GM21367 (cell line): Measurements from ENCODE around the gene GDF10.

Experiments
- ATAC-seq: cut with Tn5 transposase; IDR thresholded peaks from one replicate; pipeline ENCODE4 v1.9.1; 2021; ENCODE audit not compliant: unreplicated experiment

Gene GDF10

GRCh38 chr10:47291682-47292081, 8.3 kb upstream of the GDF10 start:
- no peak for ATAC-seq

GRCh38 chr10:47294057-47294456, 5.9 kb upstream of the GDF10 start:
- no peak for ATAC-seq

GRCh38 chr10:47294501-47294900, 5.5 kb upstream of the GDF10 start:
- no peak for ATAC-seq

- ATAC-seq, result no peak
Observed at GRCh38 chr10:47295411-47295810, 4.6 kb upstream of the GDF10 start.

GRCh38 chr10:47296156-47296894, 3.7 kb upstream of the GDF10 start:
- ATAC-seq, result no peak

- no peak for ATAC-seq
Observed at GRCh38 chr10:47296941-47297340, 3.1 kb upstream of the GDF10 start.

GRCh38 chr10:47297866-47298540, 2.0 kb upstream of the GDF10 start:
- ATAC-seq, result no peak

- ATAC-seq, result no peak
Observed at GRCh38 chr10:47298715-47299114, 1.3 kb upstream of the GDF10 start.

- no peak for ATAC-seq
Observed at GRCh38 chr10:47300429-47300931, 483 bp downstream of the GDF10 start.

- no peak for ATAC-seq
Observed at GRCh38 chr10:47301833-47302232, 1.8 kb downstream of the GDF10 start.

- no peak for ATAC-seq
Observed at GRCh38 chr10:47303105-47303504, 3.1 kb downstream of the GDF10 start.

- ATAC-seq, result no peak
Observed at GRCh38 chr10:47303866-47304265, 3.9 kb downstream of the GDF10 start.

- no peak for ATAC-seq
Observed at GRCh38 chr10:47305566-47305965, 5.6 kb downstream of the GDF10 start.

- no peak for ATAC-seq
Observed at GRCh38 chr10:47306387-47307210, 6.6 kb downstream of the GDF10 start.

- ATAC-seq, result no peak
Observed at GRCh38 chr10:47307381-47307780, 7.4 kb downstream of the GDF10 start.

GRCh38 chr10:47308775-47309174, 8.8 kb downstream of the GDF10 start:
- ATAC-seq, result no peak

- no peak for ATAC-seq
Observed at GRCh38 chr10:47309408-47310089, 9.6 kb downstream of the GDF10 start.

- no peak for ATAC-seq
Observed at GRCh38 chr10:47310090-47310505, 10.1 kb downstream of the GDF10 start.

GRCh38 chr10:47311193-47311931, 11.4 kb downstream of the GDF10 start:
- ATAC-seq, result no peak

GRCh38 chr10:47311932-47312662, 12.1 kb downstream of the GDF10 start:
- ATAC-seq, result no peak
